BE2C (cell line): ENCODE data around the gene CDH4.

Experiments
- DNase-seq: peaks from one replicate; pipeline ENCODE4 v3.0.0-alpha.2; 2020
- H3K27me3 ChIP-seq: fragments of 250-450 bp; sonication (Bioruptor Pico); 2 replicates; pipeline ENCODE4 v1.5.1; 2020; ENCODE audit warnings: mild to moderate bottlenecking
- H3K36me3 ChIP-seq: fragments of 250-450 bp; sonication (Bioruptor Pico); 2 replicates; pipeline ENCODE4 v1.5.1; 2020; ENCODE audit warnings: mild to moderate bottlenecking
- H3K4me1 ChIP-seq: fragments of 250-450 bp; sonication (Bioruptor Pico); 2 replicates; pipeline ENCODE4 v1.5.1; 2020
- H3K4me3 ChIP-seq: 2 replicates; pipeline ENCODE4 v1.5.1; 2011; ENCODE audit warnings: low read depth, low read length
- H3K9me3 ChIP-seq: fragments of 250-450 bp; sonication (Bioruptor Pico); 2 replicates; pipeline ENCODE4 v1.5.1; 2020
- CTCF ChIP-seq: IDR thresholded peaks from 2 replicates; pipeline ENCODE4 v1.5.1; 2012; ENCODE audit warnings: mild to moderate bottlenecking, low read depth, low read length

The CDH4 gene

GRCh38 chr20:61812121-61812844 is 560.2 kb downstream of the CDH4 start:
- no peak for TF ChIP-seq CTCF
- no peaks in the 10 kb centered on the region for H3K9me3 ChIP-seq
- H3K4me3 ChIP-seq, result no peak overlapping the region
- H3K27me3 ChIP-seq, result peaks cover 36% of the 10 kb centered on the region
- DNase-seq, result no peak
- no peaks in the 10 kb centered on the region for H3K4me1 ChIP-seq
- no peaks in the 10 kb centered on the region for H3K36me3 ChIP-seq

- Histone ChIP-seq H3K27me3 (peaks cover 30% of the 10 kb centered on the region; the same call in 1 of the 2 replicates), H3K4me3 (no peak overlapping the region), H3K36me3 (no peaks in the 10 kb centered on the region), H3K4me1 (no peaks in the 10 kb centered on the region), H3K9me3 (no peaks in the 10 kb centered on the region)
- TF ChIP-seq CTCF, result no peak
- DNase-seq, result no peak
Measured at GRCh38 chr20:61812845-61813485, 560.9 kb downstream of the CDH4 start.

GRCh38 chr20:61813791-61814190 is 561.7 kb downstream of the CDH4 start:
- no peak overlapping the region for H3K4me3 ChIP-seq

GRCh38 chr20:61814244-61814643 is 562.2 kb downstream of the CDH4 start:
- H3K4me3 ChIP-seq, result no peak overlapping the region
- no peak for TF ChIP-seq CTCF
- no peaks in the 10 kb centered on the region for H3K4me1 ChIP-seq
- H3K27me3 ChIP-seq, result peaks cover 29% of the 10 kb centered on the region; the same call in 1 of the 2 replicates
- H3K9me3 ChIP-seq, result no peaks in the 10 kb centered on the region
- no peak for DNase-seq
- no peaks in the 10 kb centered on the region for H3K36me3 ChIP-seq

More at GRCh38 chr20:61813791-61814190, 561.7 kb downstream of the CDH4 start:
- TF ChIP-seq CTCF, result no peak
- Histone ChIP-seq H3K4me1 (no peaks in the 10 kb centered on the region), H3K36me3 (no peaks in the 10 kb centered on the region), H3K27me3 (peaks cover 29% of the 10 kb centered on the region; the same call in 1 of the 2 replicates), H3K9me3 (no peaks in the 10 kb centered on the region)
- no peak for DNase-seq

- no peak for DNase-seq
- Histone ChIP-seq H3K27me3 (peaks cover 26% of the 10 kb centered on the region; the same call in 1 of the 2 replicates), H3K36me3 (no peaks in the 10 kb centered on the region), H3K9me3 (no peaks in the 10 kb centered on the region), H3K4me3 (no peak overlapping the region), H3K4me1 (no peaks in the 10 kb centered on the region)
- no peak for TF ChIP-seq CTCF
Measured at GRCh38 chr20:61814726-61815125, 562.7 kb downstream of the CDH4 start.

GRCh38 chr20:61815176-61815575 is 563.1 kb downstream of the CDH4 start:
- Histone ChIP-seq H3K27me3 (peaks cover 26% of the 10 kb centered on the region; the same call in 1 of the 2 replicates), H3K4me1 (no peaks in the 10 kb centered on the region), H3K9me3 (no peaks in the 10 kb centered on the region), H3K36me3 (no peaks in the 10 kb centered on the region), H3K4me3 (no peak overlapping the region)
- TF ChIP-seq CTCF, result no peak
- DNase-seq, result no peak
